Upper lobe of right lung (tissue), 1 donor: ENCODE data around the gene IL7R. TPM values are rescaled to one million over a fixed set of nuclear protein-coding genes. Genes with fewer than 3 reads are reported as not detected.

Experiments
- total RNA-seq: library from RNA; stranded (reverse); fragmentation: NEBNext Ultra II Directional; extraction: Animal tissue kit (Norgen Biotek cat#: 25700); gene quantifications from one replicate; pipeline ENCODE4 v1.2.1, GENCODE V29; 2021
- donor health status: DM: no; HTN: yes; CAD: no; lungs with severe emphysema.

The IL7R gene
- total RNA-seq, 1 donor from 2014 or later, result 226 TPM

Other genes starting within 250 kb of the IL7R start
- 9.9 TPM for gene SPEF2, start 239.0 kb upstream of the IL7R start, total RNA-seq
- not detected for gene CAPSL, start 81.7 kb downstream of the IL7R start, total RNA-seq
- gene UGT3A1, start 134.5 kb downstream of the IL7R start, total RNA-seq, result not detected
- not detected for gene UGT3A2, start 210.0 kb downstream of the IL7R start, total RNA-seq